Mesothelial cell of epicardium (in vitro differentiated cells): ENCODE measurements around the gene SLC26A6. TPM values are rescaled to one million over a fixed set of nuclear protein-coding genes. Genes with fewer than 3 reads are reported as not detected.

Experiments used
- DNase-seq, 2 experiments: peaks; one replicate each; pipeline ENCODE4 v3.0.0; 2021; ENCODE audit warnings: low spot score in 2 of 2; ENCODE audit not compliant: unreplicated experiment in 2 of 2
- H3K27ac Mint-ChIP-seq: 2 replicates; pipeline ENCODE4 v1.8.0; 2021; ENCODE audit warnings: mixed read lengths
- H3K27me3 Mint-ChIP-seq: 2 replicates; pipeline ENCODE4 v1.8.0; 2021; ENCODE audit warnings: low read depth, mixed read lengths
- H3K36me3 Mint-ChIP-seq: 2 replicates; pipeline ENCODE4 v1.8.0; 2021; ENCODE audit warnings: mixed read lengths
- H3K4me1 Mint-ChIP-seq: 2 replicates; pipeline ENCODE4 v1.8.0; 2021; ENCODE audit warnings: mixed read lengths
- H3K4me3 Mint-ChIP-seq: 2 replicates; pipeline ENCODE4 v1.8.0; 2021; ENCODE audit warnings: mild to moderate bottlenecking, moderate library complexity, mixed read lengths
- H3K9me3 Mint-ChIP-seq: 2 replicates; pipeline ENCODE4 v1.8.0; 2021; ENCODE audit warnings: mixed read lengths
- total RNA-seq: library from RNA; stranded (reverse); gene quantifications from 3 replicates; pipeline ENCODE4 v1.2.1, GENCODE V29; 2021
- TF ChIP-seq, protein P1 (sequence below): fragments of 200-600 bp; sonication (generic); IDR thresholded peaks from one replicate; pipeline ENCODE4 v1.5.0; 2021; ENCODE audit warnings: antibody characterized with exemption; ENCODE audit not compliant: unreplicated experiment

The SLC26A6 gene
- total RNA-seq, 1 donor from 2014 or later = 18.0 TPM

DNA sequence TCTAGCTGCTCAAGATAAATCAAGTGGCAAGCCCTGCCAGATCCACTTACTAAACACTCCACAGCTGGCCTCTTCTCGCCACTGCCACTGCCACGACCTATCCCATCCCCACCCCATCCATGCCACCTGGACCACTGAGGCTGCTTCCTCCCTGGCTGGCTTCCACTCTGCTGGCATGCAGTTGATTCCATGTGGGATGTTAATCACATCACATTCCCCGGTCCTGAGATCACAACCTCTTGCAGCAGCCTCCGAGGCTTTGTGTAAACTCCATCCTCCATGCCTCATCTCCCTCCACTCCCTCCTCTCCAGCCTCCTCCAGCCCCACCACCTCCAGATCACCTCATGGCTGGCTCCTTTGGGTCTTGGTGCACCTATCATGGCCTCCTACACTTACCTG is 42.8 kb upstream of the SLC26A6 start:
- Mint-ChIP-seq H3K4me1 (peaks cover 6% of the 10 kb centered on the region), H3K4me3 (no peak overlapping the region), H3K36me3 (peaks cover 32% of the 10 kb centered on the region), H3K27me3 (no peaks in the 10 kb centered on the region), H3K9me3 (no peaks in the 10 kb centered on the region), H3K27ac (no peak overlapping the region)
- TF ChIP-seq, protein P1, sequence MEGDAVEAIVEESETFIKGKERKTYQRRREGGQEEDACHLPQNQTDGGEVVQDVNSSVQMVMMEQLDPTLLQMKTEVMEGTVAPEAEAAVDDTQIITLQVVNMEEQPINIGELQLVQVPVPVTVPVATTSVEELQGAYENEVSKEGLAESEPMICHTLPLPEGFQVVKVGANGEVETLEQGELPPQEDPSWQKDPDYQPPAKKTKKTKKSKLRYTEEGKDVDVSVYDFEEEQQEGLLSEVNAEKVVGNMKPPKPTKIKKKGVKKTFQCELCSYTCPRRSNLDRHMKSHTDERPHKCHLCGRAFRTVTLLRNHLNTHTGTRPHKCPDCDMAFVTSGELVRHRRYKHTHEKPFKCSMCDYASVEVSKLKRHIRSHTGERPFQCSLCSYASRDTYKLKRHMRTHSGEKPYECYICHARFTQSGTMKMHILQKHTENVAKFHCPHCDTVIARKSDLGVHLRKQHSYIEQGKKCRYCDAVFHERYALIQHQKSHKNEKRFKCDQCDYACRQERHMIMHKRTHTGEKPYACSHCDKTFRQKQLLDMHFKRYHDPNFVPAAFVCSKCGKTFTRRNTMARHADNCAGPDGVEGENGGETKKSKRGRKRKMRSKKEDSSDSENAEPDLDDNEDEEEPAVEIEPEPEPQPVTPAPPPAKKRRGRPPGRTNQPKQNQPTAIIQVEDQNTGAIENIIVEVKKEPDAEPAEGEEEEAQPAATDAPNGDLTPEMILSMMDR = no peak
- no peak for DNase-seq

DNA sequence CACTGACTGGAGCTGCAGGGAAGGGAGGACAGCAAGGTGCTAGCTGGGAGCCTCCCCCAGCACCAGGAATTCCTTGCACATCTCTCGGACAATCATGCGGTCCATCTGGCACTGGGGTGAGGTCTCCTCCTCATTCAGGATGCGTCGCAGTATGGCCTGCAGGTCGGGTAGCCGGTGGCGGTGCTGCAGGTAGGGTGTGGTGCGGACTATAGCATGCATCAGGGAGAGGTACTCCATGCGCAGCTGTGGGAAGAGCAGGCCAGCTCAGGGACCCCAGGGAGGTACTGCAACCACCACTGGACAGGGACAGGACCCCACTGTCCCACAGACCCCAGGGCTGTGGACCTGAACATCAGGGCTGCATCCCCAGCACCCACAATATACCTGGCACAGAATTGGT is 39.2 kb upstream of the SLC26A6 start:
- DNase-seq = no peak
- Mint-ChIP-seq H3K4me3 (no peak overlapping the region), H3K9me3 (no peaks in the 10 kb centered on the region), H3K27ac (no peak overlapping the region), H3K36me3 (peaks cover 31% of the 10 kb centered on the region), H3K4me1 (no peaks in the 10 kb centered on the region), H3K27me3 (no peaks in the 10 kb centered on the region)
- TF ChIP-seq, protein P1 = no peak

DNA sequence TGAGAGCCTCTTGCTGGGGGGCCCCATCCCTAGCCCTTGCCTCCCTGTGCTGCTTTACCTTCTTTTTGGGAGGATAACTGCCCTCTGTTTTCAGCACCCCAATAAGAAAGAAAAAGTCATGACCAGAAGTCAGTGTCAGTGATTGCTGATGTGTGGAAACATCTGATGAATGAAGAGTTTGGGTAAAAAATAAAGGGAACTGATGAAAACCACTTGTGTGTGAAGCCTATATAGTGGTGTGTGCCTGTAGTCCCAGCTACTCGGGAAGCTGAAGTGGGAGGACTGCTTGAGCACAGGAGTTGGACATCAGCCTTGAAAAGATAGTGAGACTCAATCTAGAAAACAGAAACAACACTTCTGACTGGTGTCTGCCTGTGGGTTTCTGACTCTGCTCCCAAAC is 37.3 kb upstream of the SLC26A6 start:
- Mint-ChIP-seq H3K9me3 (no peaks in the 10 kb centered on the region), H3K4me3 (no peak overlapping the region), H3K36me3 (peaks cover 17% of the 10 kb centered on the region), H3K4me1 (no peaks in the 10 kb centered on the region), H3K27ac (no peak overlapping the region), H3K27me3 (no peaks in the 10 kb centered on the region)
- TF ChIP-seq, protein P1 = no peak
- DNase-seq = no peak

DNA sequence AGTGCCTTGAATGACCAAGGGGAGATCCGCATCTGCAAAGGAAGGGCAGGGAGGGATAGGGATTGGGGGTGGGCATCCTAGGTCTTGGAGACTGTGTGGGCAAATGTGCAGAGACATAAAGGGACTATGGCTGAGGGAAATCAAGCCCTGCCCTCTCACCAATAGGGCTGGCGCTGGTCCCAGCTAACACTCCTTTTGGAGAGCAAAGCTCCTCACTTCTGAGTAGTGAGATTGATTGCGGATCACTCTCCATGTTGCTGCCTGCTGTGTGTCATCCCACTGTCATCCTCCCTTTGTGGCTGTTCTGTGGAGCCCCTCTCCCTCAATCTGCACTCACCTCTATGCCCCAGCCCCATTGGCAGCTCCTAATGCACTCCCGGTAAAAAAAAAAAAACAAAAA is 29.7 kb upstream of the SLC26A6 start:
- Mint-ChIP-seq H3K4me1 (peaks cover 14% of the 10 kb centered on the region), H3K36me3 (peaks cover 3% of the 10 kb centered on the region), H3K4me3 (no peak overlapping the region), H3K27ac (peak overlapping the region; percentile 100), H3K9me3 (no peaks in the 10 kb centered on the region), H3K27me3 (peaks cover 11% of the 10 kb centered on the region)
- TF ChIP-seq, protein P1 = no peak
- no peak for DNase-seq

DNA sequence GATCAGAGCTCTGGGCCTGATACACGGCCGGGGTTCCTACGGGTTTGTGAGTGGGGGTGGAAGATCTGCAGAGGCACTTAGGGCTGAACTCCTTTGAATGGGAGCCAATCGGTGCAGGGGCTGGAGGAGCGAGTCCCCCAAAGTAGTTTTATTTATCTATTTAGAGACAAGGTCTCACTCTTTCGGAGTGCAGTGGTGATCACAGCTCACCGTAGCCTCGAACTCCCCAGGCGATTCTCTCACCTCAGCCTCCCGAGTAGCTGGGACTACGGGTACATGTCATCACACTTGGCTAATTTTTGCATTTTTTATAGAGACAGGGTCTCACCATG is 29.0 kb upstream of the SLC26A6 start:
- peaks cover 5% of the 10 kb centered on the region for H3K36me3 Mint-ChIP-seq
- H3K4me1 Mint-ChIP-seq = peaks cover 14% of the 10 kb centered on the region
- H3K9me3 Mint-ChIP-seq = no peaks in the 10 kb centered on the region
- peak overlapping the region; percentile 100 for H3K27ac Mint-ChIP-seq
- peak overlapping the region; percentile 92 for H3K4me3 Mint-ChIP-seq
- TF ChIP-seq, protein P1 = peak; percentile 16
- H3K27me3 Mint-ChIP-seq = peaks cover 11% of the 10 kb centered on the region
- no peak for DNase-seq
